Measurements from ENCODE around the gene NUDCD3.

GRCh38 chr7:44454348-44454747 lies 36.1 kb downstream of the NUDCD3 start:
- TF ChIP-seq GATA2 (IDR thresholded peaks at IDR 0.05; ENCODE audit: low read depth, low read length): no peak
- TF ChIP-seq GATA3 (IDR thresholded peaks at IDR 0.05; ENCODE audit: low read depth, low read length): no peak
